Activated CD4-positive, alpha-beta T cell treated with anti-CD3 and anti-CD28 coated beads for 48 hours (primary cell): ENCODE data around the gene TBKBP1.
A peak's percentile ranks its signal among the peaks of the same experiment; 100 is the strongest.
"Not testable (repeated sequence)": the region's sequence is repeated elsewhere in the genome, so short reads cannot be mapped to it uniquely, and the experiment has no call there.

Source experiments
- DNase-seq: peaks from one replicate; pipeline ENCODE4 v3.0.0-alpha.2; 2020

Gene TBKBP1

GRCh38 chr17:47682727-47683126, 11.2 kb upstream of the TBKBP1 start:
- not testable (repeated sequence) for DNase-seq

DNA sequence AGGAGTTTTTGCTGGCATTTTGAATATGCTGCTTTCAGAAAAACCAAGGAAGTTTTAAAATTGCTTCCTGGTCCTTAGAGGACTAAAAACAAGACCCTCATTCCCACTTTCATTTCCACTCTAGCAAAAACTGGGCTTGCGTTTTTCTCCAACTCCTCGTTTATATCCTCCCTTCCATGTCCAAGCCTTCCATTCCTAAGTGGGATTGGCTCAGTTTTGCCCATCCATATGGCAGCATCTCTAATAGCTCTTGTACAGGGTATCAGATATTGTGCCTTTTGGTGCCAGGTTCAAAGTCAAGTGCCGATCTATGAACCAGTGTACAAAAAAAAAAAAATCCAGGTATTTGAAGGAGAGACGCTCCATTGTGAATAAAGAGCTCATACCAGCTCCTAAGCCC, 9.9 kb upstream of the TBKBP1 start:
- no peak for DNase-seq

- no peak for DNase-seq
Measured at GRCh38 chr17:47684535-47685193, 9.3 kb upstream of the TBKBP1 start.

DNA sequence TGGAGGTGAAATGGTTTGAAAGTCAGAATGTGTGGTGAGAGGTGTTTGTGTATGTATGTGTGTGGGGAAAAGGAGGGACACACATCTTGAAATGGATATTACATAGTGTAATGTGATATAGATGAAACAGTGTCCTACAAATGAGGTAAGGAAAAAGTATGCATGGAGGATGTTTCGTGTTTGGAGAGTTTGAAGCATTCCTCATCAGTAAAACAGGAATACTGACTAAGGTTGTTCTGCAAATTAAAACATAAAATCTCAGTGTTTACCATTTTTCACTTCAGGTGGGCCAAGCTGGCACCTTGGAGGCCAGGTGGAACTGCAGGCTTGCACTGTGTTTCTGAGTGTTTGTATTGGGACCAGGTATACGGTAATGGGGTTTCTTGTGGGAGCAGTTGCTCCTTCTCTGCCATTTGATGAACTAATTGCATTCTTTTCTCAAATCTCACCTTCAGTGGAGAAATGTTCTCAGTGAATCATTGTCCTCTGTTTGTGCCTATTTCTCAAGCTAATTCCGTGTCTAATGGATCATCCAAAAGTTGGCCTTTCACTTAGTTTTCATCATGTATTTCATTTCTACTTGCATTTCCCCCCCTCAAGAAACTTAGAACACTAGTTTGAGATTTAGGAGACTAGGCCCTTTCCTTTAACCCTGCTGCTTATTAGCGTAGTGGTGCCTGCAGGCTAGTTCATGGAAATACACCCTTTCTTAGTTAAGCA, 8.2 kb upstream of the TBKBP1 start:
- DNase-seq, result no peak

DNA sequence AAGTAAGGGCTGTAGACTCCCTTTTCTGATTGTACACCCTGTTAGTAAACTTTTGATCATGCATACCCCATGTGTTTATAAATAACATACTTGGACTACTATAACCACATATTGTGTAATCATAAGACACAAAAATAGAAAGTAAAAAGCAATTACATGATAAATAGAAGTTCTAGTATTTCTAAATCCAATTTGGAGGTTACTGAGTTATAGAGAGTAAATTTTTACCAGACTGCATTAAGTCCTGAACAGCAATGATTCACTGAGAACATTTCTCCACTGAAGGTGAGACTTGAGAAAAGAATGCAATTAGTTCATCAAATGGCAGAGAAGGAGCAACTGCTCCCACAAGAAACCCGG, 7.7 kb upstream of the TBKBP1 start:
- DNase-seq, result no peak

DNA sequence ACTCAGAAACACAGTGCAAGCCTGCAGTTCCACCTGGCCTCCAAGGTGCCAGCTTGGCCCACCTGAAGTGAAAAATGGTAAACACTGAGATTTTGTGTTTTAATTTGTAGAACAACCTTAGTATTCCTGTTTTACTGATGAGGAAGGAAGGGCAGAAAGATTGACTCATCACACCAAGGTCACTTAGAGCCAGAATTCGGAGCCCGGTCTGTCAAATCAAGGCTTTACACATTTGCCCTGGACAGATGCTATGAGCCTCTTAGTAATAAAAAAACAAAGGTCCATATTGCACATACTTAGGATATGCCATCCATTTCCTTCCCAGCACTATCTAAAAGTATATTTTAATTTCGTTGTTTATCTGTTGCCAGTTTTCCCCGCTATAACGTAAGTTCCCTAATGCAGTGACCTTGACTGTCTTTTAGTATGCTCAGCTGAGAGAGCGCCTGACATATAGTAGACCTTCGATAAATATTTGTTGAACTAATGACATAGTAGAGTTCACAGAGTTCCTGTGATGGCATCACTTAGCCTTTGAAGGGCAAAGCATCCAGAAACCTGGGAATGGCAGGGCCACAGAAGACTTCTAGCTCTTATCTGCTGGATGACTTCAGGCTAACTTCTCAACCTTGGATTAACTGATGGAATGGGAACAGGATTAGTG, 7.2 kb upstream of the TBKBP1 start:
- no peak for DNase-seq

GRCh38 chr17:47687328-47687690, 6.7 kb upstream of the TBKBP1 start:
- DNase-seq, result no peak

DNA sequence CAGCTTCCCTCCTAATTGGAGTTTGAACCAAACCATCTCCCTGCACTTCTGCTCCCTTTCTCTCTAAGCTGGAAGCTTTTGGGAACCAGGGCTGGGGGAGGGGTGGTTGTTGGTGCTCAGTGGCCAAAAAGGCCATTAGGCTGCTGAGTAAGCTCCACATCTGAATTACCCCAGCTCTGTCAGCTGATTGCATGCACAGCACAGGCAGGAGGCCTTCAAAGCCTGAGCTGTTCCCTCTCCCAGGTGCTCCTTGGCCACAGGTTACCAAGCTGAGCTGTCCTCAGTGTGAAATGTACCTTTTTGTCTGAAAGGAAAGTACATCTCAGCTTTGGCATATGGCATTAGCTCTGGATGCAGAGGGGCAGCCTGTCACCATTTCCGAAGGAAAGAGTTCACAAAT, 6.2 kb upstream of the TBKBP1 start:
- DNase-seq, result no peak

DNA sequence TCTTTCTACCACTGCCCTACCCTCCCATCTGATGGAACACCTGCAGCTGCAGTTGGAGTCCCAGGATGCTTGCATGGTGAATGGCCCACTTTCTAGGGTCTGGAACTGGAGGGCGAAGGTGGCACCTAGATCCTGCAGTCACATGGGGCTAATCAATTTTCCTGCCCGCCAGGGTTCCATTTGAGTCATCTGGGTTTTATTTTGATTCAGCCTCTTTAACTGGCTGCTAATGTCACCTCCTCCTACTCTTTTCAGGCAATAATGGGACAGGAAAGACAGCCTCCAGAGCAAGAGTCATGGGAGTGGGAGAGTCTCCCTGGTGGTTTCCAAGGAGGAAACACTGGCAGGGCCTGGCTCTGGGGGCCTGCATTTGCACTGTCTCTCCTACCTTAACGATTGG, 3.8 kb upstream of the TBKBP1 start:
- no peak for DNase-seq

DNA sequence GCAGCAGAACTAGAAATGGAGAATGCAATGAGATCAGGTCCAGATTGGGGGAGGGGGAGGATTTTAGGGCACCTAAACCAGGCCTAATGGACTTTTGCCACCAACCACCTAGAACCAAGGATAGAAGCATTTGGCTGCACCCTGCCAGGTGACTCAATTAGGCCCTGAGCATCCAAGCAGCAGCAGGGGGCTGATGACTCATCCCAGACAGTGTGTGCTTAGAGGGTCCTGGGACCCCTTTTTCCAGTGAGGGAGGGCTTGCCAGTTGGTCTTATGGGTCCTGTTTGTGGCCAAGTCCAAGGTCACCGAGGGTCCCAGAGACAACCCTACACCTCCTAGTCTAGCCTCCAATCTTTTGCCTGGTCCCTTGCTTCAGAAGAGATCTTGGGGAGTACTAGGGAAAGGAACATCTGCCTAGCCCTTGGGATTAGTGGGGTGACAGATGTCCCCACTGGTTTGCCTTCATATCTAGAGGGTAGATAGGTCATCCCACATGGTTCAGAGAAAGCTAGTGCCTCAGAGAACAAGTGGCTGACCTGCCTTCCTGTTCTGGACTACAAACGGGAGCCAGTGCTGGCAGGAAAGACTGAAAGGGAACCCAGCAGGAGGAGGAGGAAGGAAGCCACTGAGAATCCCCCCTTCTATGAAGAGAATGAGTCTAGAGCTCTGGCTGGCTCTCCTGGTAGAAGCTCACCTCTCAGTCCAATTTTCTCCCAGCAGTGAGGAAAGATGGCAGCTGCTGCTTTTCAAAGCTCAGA, 1.6 kb upstream of the TBKBP1 start:
- no peak for DNase-seq

DNA sequence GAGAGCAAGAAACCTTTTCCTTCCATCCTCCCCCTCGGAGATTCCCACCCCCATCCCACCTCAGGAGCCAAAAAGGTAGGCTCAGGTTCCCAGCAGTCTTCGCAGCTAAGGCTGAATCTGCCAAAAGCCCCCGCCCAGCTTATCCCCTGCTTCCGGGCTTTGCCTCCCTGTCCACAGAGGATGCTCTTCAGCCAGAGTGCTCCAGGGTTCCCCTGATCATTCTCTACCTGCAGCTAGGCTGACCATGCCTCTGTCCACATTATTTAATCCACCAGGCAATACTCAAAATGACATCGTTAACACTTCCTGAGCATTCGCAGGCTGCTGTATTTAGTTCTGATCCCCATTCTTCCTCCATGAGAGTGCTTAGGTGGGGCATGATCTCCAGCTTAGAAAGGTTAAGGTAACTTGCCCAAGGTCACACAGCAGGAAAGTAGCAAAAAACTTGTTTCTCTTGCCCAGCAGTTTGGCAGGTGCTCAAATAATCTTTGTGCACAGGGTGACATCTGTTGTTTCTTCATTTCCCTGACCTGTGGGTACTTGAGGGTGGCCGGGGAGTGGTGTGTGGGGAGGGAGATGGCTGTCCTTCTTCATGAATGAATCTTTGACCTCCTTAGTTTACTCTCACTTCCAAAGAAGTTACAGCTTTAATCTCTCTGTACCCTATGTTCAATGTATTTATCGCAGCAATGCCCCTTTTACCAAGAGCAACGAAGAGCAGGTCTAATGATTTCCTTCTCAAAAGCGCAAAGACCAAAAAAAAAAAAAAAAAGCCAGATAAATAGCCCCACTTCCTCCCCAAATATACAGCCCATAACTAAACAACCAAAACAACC, 848 bp upstream of the TBKBP1 start:
- no peak for DNase-seq

- peak; percentile 74 for DNase-seq
Measured at GRCh38 chr17:47694581-47695428, 844 bp downstream of the TBKBP1 start.

- no peak for DNase-seq
Measured at GRCh38 chr17:47695429-47696376, 1.7 kb downstream of the TBKBP1 start.

DNA sequence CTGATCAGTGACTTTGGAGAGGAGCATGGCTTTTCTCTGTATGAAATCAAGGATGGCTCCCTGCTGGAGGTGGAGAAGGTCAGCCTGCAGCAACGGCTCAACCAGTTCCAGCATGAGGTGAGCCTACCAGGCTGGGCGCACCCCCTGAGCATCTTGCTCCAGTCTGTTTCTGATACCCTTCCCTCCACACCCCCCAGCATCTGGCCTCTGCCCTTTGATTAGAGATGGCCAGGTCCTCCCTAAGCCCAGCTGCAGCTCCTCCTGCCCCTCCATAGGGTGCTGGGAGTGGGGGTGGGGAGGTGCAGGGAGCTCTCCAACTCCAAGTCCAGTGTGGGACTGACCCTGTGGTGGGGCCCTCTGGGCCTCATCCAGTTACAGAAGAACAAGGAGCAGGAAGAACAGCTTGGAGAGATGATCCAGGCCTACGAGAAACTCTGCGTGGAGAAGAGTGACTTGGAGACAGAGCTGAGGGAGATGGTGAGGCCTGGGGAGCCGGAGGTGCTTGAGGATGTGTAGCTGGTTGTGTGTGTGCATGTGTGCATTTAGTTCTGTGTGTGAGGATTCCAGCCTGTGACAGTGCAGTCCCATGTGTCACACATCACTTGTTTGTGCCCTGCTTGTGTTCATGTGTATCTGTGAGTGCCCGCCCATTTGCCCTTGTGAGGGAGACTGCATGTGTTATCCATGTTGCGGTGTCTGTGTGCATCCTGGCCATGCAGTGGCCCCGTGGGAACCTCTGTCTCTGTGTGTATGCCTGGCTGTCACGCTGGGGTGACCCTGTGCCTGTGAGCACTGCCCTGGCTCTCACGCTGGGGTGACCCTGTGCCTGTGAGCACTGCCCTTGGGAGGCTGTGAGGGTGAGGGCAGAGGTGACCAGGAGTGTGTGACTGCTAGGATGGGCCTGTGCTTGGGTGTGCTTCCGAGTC, 3.0 kb downstream of the TBKBP1 start:
- no peak for DNase-seq

- no peak for DNase-seq
Measured at GRCh38 chr17:47697906-47698711, 4.1 kb downstream of the TBKBP1 start.

GRCh38 chr17:47698749-47699535, 5.0 kb downstream of the TBKBP1 start:
- peak; percentile 91 for DNase-seq

- DNase-seq, result no peak
Measured at GRCh38 chr17:47699536-47699840, 5.5 kb downstream of the TBKBP1 start.
